ENCODE measurements around the gene MST1R.

MST1R gene

DNA sequence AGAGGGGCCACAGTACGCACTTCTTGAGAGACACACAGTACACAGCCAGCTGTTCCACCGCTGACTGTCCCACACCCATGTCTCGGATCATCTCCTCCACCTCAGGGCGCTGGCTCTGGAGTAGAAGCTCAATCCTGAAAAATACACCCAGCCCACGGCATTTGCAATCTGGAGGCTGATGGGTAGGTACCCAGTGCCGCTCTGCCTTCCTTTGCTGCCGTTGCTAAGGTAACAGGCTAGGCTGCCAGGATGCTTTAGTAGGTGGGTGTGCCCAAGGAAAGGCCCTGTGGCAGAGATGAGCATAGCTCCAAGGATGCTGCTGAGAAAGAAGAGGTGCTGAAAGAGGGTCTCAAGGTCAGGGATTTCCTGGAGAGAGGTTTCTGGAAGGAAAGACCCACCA is 61.9 kb downstream of the MST1R start:
- no peaks in the 10 kb centered on the region for H3K36me3 ChIP-seq (ENCODE audit: control insufficient read depth, insufficient read depth, low read length)
- no peak overlapping the region for H3K4me3 ChIP-seq (ENCODE audit: low read length)
- no peak overlapping the region for H3K9ac ChIP-seq (ENCODE audit: low read length)
- H3K4me1 ChIP-seq (ENCODE audit: control insufficient read depth, insufficient read depth, low read length) = peaks cover 6% of the 10 kb centered on the region
- H3K27me3 ChIP-seq (ENCODE audit: control insufficient read depth, insufficient read depth, low read length) = no peaks in the 10 kb centered on the region
- no peaks in the 10 kb centered on the region for H3K9me3 ChIP-seq (ENCODE audit: control insufficient read depth, low read length)

GRCh38 chr3:49841126-49841696 is 62.5 kb downstream of the MST1R start:
- Histone ChIP-seq H3K4me1 (ENCODE audit: control insufficient read depth, insufficient read depth, low read length) (peaks cover 6% of the 10 kb centered on the region), H3K27me3 (ENCODE audit: control insufficient read depth, insufficient read depth, low read length) (no peaks in the 10 kb centered on the region), H3K9me3 (ENCODE audit: control insufficient read depth, low read length) (no peaks in the 10 kb centered on the region), H3K9ac (ENCODE audit: low read length) (no peak overlapping the region), H3K4me3 (ENCODE audit: low read length) (no peak overlapping the region), H3K36me3 (ENCODE audit: control insufficient read depth, insufficient read depth, low read length) (no peaks in the 10 kb centered on the region)

DNA sequence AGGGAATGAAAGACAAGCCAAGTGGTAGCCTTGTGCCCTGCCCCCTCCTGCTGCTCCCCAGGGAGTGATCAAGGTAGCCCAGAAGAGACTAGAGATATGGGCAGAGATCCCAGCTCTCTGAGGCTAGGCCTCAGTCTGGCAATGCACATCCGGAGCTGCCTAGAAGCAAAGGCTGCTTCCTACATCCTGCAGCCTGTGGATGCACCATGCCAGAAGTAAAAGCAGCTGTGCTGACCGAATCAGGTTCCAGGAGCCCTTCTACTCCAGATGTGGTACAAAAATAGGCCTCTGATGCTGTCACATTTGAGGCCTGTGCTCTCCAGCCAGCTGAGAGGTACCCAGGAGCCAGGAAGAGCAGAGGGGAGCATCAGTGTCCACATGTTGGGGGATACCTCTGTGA is 63.3 kb downstream of the MST1R start:
- Histone ChIP-seq H3K4me1 (ENCODE audit: control insufficient read depth, insufficient read depth, low read length) (peaks cover 6% of the 10 kb centered on the region), H3K9ac (ENCODE audit: low read length) (no peak overlapping the region), H3K4me3 (ENCODE audit: low read length) (no peak overlapping the region)

DNA sequence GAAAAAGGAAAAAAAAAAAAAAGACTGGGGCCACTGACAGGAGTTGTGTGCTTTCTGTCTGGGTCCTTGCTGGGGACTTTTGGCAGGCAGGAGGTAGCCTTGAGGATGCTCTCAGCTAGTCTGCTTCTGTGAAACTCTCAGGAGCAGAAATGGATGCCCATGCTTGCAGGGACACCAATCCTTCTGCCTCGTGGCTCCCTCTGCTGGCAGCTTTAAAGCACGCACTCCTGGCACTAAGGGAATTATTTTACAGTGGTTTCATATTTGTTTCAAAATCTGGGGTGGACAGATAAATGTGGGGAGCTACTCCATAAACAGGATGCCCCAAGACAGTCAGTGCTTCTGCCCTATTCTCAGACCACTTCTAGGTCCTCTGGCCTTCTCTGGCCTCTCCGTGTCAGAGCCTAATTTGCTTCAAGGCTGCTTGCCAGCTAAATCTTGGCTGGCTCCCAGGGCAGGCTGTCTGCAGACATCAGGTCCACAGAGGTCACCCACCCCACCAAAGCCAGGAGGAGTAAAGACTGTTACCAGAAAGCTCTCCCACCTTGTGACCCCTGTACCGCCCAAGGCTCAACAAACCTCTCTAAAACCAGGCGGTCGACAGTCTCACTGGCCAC is 64.4 kb downstream of the MST1R start:
- Histone ChIP-seq H3K36me3 (ENCODE audit: control insufficient read depth, insufficient read depth, low read length) (no peaks in the 10 kb centered on the region), H3K9ac (ENCODE audit: low read length) (peak overlapping the region; percentile 2), H3K4me3 (ENCODE audit: low read length) (no peak overlapping the region), H3K9me3 (ENCODE audit: control insufficient read depth, low read length) (no peaks in the 10 kb centered on the region), H3K27me3 (ENCODE audit: control insufficient read depth, insufficient read depth, low read length) (no peaks in the 10 kb centered on the region), H3K4me1 (ENCODE audit: control insufficient read depth, insufficient read depth, low read length) (peaks cover 6% of the 10 kb centered on the region)

More for the DNA sequence above, 63.3 kb downstream of the MST1R start:
- Histone ChIP-seq H3K9me3 (ENCODE audit: control insufficient read depth, low read length) (no peaks in the 10 kb centered on the region), H3K36me3 (ENCODE audit: control insufficient read depth, insufficient read depth, low read length) (no peaks in the 10 kb centered on the region), H3K27me3 (ENCODE audit: control insufficient read depth, insufficient read depth, low read length) (no peaks in the 10 kb centered on the region)
